Measurements from ENCODE around the gene EML2.

GRCh38 chr19:45653634-45654033 is 14.4 kb upstream of the EML2 start:
- TF ChIP-seq CTCF (IDR thresholded peaks at IDR 0.05; ENCODE audit: insufficient read depth, low read depth, low read length) (no peak), EZH2 (IDR thresholded peaks at IDR 0.05; ENCODE audit: insufficient read depth, low read length) (no peak)
